Measurements from ENCODE around the gene DPH6. TPM values are rescaled to one million over a fixed set of nuclear protein-coding genes. Genes with fewer than 3 reads are reported as not detected.

DPH6 gene
- total RNA-seq, 3 donors from 2014 or later (not counting 1 experiment from before 2014, with no cell fraction given) = 10.8 to 13.3 (median 13.1) TPM

DNA sequence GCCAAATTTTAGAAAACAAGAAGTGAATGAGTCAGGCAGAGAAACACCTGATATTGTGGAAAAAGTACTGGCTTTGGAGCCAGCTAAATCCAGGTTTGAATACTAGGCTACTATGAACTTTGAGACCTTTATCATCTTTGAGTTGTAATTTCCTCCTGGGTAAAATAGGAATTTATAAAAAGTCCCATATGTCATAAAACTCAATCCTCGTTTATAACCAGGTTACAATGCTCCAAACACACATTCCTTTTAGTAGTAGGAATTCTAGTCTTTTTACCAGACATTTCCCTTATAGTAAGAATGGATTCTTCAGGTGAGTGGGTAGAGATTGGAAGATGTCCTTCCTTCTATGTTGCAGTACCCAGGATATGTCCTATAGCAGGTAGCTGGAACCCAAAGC lies 16.7 kb upstream of the DPH6 start:
- H3K9me3 ChIP-seq (ENCODE audit: control insufficient read depth, insufficient read depth, low read length) = no peaks in the 10 kb centered on the region
- no peaks in the 10 kb centered on the region for H3K27me3 ChIP-seq (ENCODE audit: control insufficient read depth, insufficient read depth, low read length)
- DNase-seq (no peak), ATAC-seq (no peak)
- Mint-ChIP-seq H3K27ac (no peak overlapping the region), H3K4me3 (no peak overlapping the region), H3K36me3 (no peaks in the 10 kb centered on the region), H3K27me3 (ENCODE audit: low read depth in 2 of 2) (no peaks in the 10 kb centered on the region), H3K4me1 (no peaks in the 10 kb centered on the region), H3K9me3 (no peaks in the 10 kb centered on the region)
- no peaks in the 10 kb centered on the region for H3K4me1 ChIP-seq (ENCODE audit: control insufficient read depth, insufficient read depth, low read length)
- intact Hi-C loops (cut with micrococcal nuclease) = no loop called here
- H3K27ac ChIP-seq (ENCODE audit: low read length) = no peak overlapping the region
- no peaks in the 10 kb centered on the region for H3K36me3 ChIP-seq (ENCODE audit: control insufficient read depth, insufficient read depth, low read length)
- no CpG with 5 or more reads among the region's 1 CpG for WGBS (ENCODE audit: insufficient coverage)
- TF ChIP-seq, protein P1, sequence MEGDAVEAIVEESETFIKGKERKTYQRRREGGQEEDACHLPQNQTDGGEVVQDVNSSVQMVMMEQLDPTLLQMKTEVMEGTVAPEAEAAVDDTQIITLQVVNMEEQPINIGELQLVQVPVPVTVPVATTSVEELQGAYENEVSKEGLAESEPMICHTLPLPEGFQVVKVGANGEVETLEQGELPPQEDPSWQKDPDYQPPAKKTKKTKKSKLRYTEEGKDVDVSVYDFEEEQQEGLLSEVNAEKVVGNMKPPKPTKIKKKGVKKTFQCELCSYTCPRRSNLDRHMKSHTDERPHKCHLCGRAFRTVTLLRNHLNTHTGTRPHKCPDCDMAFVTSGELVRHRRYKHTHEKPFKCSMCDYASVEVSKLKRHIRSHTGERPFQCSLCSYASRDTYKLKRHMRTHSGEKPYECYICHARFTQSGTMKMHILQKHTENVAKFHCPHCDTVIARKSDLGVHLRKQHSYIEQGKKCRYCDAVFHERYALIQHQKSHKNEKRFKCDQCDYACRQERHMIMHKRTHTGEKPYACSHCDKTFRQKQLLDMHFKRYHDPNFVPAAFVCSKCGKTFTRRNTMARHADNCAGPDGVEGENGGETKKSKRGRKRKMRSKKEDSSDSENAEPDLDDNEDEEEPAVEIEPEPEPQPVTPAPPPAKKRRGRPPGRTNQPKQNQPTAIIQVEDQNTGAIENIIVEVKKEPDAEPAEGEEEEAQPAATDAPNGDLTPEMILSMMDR (IDR thresholded peaks at IDR 0.05) = no peak
- H3K4me3 ChIP-seq (ENCODE audit: low read length) = no peak overlapping the region

DNA sequence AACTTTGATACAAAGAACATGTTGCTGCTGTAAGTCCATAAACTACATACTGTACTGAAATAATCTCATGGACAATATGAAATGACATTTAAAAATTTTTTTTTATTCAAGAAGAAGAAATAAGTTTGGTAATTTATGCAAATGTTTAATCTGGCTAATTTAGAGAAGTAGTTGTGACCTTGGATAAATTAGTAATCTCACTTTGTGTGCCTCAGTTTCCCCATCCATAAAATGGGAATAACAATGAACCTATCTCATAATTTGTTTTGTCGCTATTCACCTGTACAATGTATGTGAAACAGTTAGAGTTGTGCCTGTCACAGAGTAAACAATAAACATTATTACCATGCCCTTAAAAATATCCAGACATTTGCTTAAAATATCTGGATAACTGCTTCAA lies 15.3 kb upstream of the DPH6 start:
- Histone ChIP-seq H3K27me3 (ENCODE audit: control insufficient read depth, insufficient read depth, low read length) (no peaks in the 10 kb centered on the region), H3K27ac (ENCODE audit: low read length) (no peak overlapping the region), H3K9me3 (ENCODE audit: control insufficient read depth, insufficient read depth, low read length) (no peaks in the 10 kb centered on the region), H3K4me3 (ENCODE audit: low read length) (no peak overlapping the region), H3K36me3 (ENCODE audit: control insufficient read depth, insufficient read depth, low read length) (no peaks in the 10 kb centered on the region), H3K4me1 (ENCODE audit: control insufficient read depth, insufficient read depth, low read length) (no peaks in the 10 kb centered on the region)
- no peak overlapping the region for H3K27ac Mint-ChIP-seq
- ATAC-seq (no peak), DNase-seq (no peak)
- no peaks in the 10 kb centered on the region for H3K9me3 Mint-ChIP-seq
- no peaks in the 10 kb centered on the region for H3K4me1 Mint-ChIP-seq
- H3K27me3 Mint-ChIP-seq (ENCODE audit: low read depth in 2 of 2) = no peaks in the 10 kb centered on the region
- TF ChIP-seq, protein P1 (IDR thresholded peaks at IDR 0.05) = no peak
- no peaks in the 10 kb centered on the region for H3K36me3 Mint-ChIP-seq
- WGBS (ENCODE audit: insufficient coverage) = no CpG with 5 or more reads among the region's 1 CpG
- H3K4me3 Mint-ChIP-seq = no peak overlapping the region
- intact Hi-C loops (cut with micrococcal nuclease) = no loop called here

GRCh38 chr15:35560870-35561269 lies 14.9 kb upstream of the DPH6 start:
- Histone ChIP-seq H3K9me3 (ENCODE audit: control insufficient read depth, insufficient read depth, low read length) (no peaks in the 10 kb centered on the region), H3K4me3 (ENCODE audit: low read length) (no peak overlapping the region), H3K27ac (ENCODE audit: low read length) (no peak overlapping the region), H3K36me3 (ENCODE audit: control insufficient read depth, insufficient read depth, low read length) (no peaks in the 10 kb centered on the region), H3K27me3 (ENCODE audit: control insufficient read depth, insufficient read depth, low read length) (no peaks in the 10 kb centered on the region), H3K4me1 (ENCODE audit: control insufficient read depth, insufficient read depth, low read length) (no peaks in the 10 kb centered on the region)
- no peak overlapping the region for H3K27ac Mint-ChIP-seq
- TF ChIP-seq, protein P1 (IDR thresholded peaks at IDR 0.05) = no peak
- H3K27me3 Mint-ChIP-seq (ENCODE audit: low read depth in 2 of 2) = no peaks in the 10 kb centered on the region
- DNase-seq (no peak), ATAC-seq (no peak)
- H3K4me3 Mint-ChIP-seq = no peak overlapping the region
- H3K36me3 Mint-ChIP-seq = no peaks in the 10 kb centered on the region
- intact Hi-C loops (cut with micrococcal nuclease) = no loop called here
- H3K4me1 Mint-ChIP-seq = no peaks in the 10 kb centered on the region
- 100% methylated on average over 1 of the region's 2 CpGs for WGBS (ENCODE audit: insufficient coverage)
- H3K9me3 Mint-ChIP-seq = no peaks in the 10 kb centered on the region

DNA sequence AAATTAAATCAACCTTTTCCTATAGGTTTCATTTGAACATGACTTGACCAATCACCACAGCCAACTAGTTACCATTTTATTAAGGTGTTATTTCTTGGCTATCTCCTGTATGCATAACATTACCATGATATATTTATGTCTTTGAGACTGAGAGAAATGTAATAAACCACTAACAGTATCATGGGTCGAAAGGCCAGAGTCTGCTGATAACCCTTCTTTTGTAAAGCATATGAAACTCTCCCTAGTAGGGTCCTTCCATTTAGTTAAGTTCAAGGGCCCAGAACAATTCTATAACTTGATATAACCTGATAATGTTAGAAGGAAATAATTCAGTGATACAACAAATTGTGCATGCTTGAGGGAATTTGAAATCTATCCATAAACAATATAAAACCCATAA lies 14.3 kb upstream of the DPH6 start:
- Mint-ChIP-seq H3K27ac (no peak overlapping the region), H3K36me3 (no peaks in the 10 kb centered on the region), H3K27me3 (ENCODE audit: low read depth in 2 of 2) (no peaks in the 10 kb centered on the region), H3K4me3 (no peak overlapping the region), H3K9me3 (no peaks in the 10 kb centered on the region), H3K4me1 (no peaks in the 10 kb centered on the region)
- TF ChIP-seq, protein P1 (IDR thresholded peaks at IDR 0.05) = no peak
- WGBS (ENCODE audit: insufficient coverage) = no CpG with 5 or more reads among the region's 1 CpG
- no peak for ATAC-seq
- intact Hi-C loops (cut with micrococcal nuclease) = no loop called here
- no peak overlapping the region for H3K4me3 ChIP-seq (ENCODE audit: low read length)
- no peaks in the 10 kb centered on the region for H3K27me3 ChIP-seq (ENCODE audit: control insufficient read depth, insufficient read depth, low read length)
- no peaks in the 10 kb centered on the region for H3K36me3 ChIP-seq (ENCODE audit: control insufficient read depth, insufficient read depth, low read length)
- no peaks in the 10 kb centered on the region for H3K4me1 ChIP-seq (ENCODE audit: control insufficient read depth, insufficient read depth, low read length)
- no peaks in the 10 kb centered on the region for H3K9me3 ChIP-seq (ENCODE audit: control insufficient read depth, insufficient read depth, low read length)
- no peak overlapping the region for H3K27ac ChIP-seq (ENCODE audit: low read length)
- no peak for DNase-seq
